ENCODE data around the gene MGST2.

DNA sequence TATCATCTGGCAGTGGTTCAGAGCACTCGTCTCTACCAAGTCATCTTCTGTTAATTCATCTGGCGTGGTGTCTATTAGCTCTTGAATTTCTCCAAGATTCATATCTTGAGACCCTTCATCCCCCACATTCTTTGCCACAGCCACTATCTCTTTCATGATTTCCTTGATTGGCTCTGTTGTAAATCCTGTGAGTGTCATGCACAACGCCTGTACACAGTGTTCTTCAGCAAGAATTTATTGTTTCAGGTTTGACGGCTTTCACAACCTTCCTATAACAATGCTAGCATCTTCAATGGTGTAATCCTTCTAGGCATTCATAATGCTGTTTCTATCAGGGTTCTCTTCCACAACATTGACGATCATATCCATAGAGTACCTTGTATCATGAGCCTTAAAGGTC is 30.9 kb downstream of the MGST2 start:
- TF ChIP-seq, protein P1, sequence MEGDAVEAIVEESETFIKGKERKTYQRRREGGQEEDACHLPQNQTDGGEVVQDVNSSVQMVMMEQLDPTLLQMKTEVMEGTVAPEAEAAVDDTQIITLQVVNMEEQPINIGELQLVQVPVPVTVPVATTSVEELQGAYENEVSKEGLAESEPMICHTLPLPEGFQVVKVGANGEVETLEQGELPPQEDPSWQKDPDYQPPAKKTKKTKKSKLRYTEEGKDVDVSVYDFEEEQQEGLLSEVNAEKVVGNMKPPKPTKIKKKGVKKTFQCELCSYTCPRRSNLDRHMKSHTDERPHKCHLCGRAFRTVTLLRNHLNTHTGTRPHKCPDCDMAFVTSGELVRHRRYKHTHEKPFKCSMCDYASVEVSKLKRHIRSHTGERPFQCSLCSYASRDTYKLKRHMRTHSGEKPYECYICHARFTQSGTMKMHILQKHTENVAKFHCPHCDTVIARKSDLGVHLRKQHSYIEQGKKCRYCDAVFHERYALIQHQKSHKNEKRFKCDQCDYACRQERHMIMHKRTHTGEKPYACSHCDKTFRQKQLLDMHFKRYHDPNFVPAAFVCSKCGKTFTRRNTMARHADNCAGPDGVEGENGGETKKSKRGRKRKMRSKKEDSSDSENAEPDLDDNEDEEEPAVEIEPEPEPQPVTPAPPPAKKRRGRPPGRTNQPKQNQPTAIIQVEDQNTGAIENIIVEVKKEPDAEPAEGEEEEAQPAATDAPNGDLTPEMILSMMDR (optimal IDR thresholded peaks at IDR 0.05 in 1 of 3, IDR thresholded peaks at IDR 0.05 in 1 of 3, conservative IDR thresholded peaks at IDR 0.05 in 1 of 3; ENCODE audit: extremely low read depth in 1 of 3, insufficient read depth in 2 of 3, low read length in 3 of 3) = no peak
- TF ChIP-seq EZH2 (IDR thresholded peaks at IDR 0.05; ENCODE audit: low read length) = no peak

All from keratinocyte (primary cell).